Skeletal muscle tissue (tissue), 4 donors: Measurements from ENCODE around the gene GPR4. TPM values are rescaled to one million over a fixed set of nuclear protein-coding genes. Genes with fewer than 3 reads are reported as not detected.
A peak's percentile ranks its signal among the peaks of the same experiment; 100 is the strongest.

ENCODE experiments used
- H3K27ac ChIP-seq: one replicate; pipeline ENCODE4 v1.7.0; 2013; ENCODE audit warnings: mild to moderate bottlenecking, low read depth, low read length, inconsistent platforms
- H3K27me3 ChIP-seq, 3 donors: one replicate each; pipeline ENCODE4 v1.7.0; 2013; ENCODE audit warnings: low read length in 3 of 3; ENCODE audit not compliant: control insufficient read depth in 3 of 3, insufficient read depth in 3 of 3
- H3K36me3 ChIP-seq, 3 donors: one replicate each; pipeline ENCODE4 v1.7.0; 2013; ENCODE audit warnings: low read length in 3 of 3; ENCODE audit not compliant: control insufficient read depth in 3 of 3, insufficient read depth in 3 of 3
- H3K4me1 ChIP-seq, 3 donors: one replicate each; pipeline ENCODE4 v1.7.0; 2013; ENCODE audit warnings: low read length in 3 of 3, mild to moderate bottlenecking in 3 of 3; ENCODE audit not compliant: control insufficient read depth in 3 of 3, insufficient read depth in 3 of 3
- H3K4me3 ChIP-seq, 3 donors: one replicate each; pipeline ENCODE4 v1.7.0; 2013; ENCODE audit warnings: low read length in 3 of 3
- H3K9ac ChIP-seq, 3 donors: one replicate each; pipeline ENCODE4 v1.7.0; 2013; ENCODE audit warnings: low read length in 3 of 3, mild to moderate bottlenecking in 3 of 3, moderate library complexity in 2 of 3, low read depth in 1 of 3
- H3K9me3 ChIP-seq, 3 donors: one replicate each; pipeline ENCODE4 v1.7.0; 2013; ENCODE audit warnings: low read length in 3 of 3; ENCODE audit not compliant: control insufficient read depth in 3 of 3
- total RNA-seq: library from RNA; depleted of rRNA; stranded (reverse); fragments of >200 nt; gene quantifications from one replicate; pipeline ENCODE4 v1.2.3, GENCODE V29; 2014
- donor health status: Osteomylitis.

GPR4 gene
- total RNA-seq, 1 donor from 2014 or later: 0.52 TPM

- no peak overlapping the region for H3K4me3 ChIP-seq
- H3K9ac ChIP-seq: peak overlapping the region in 2 of 3 donors; percentile 43 to 51
- no peaks in the 10 kb centered on the region for H3K27me3 ChIP-seq
- H3K27ac ChIP-seq: peak overlapping the region; percentile 66
- no peaks in the 10 kb centered on the region for H3K36me3 ChIP-seq
- peaks cover 28 to 43% (median 31%) of the 10 kb centered on the region in 3 donors for H3K4me1 ChIP-seq
- H3K9me3 ChIP-seq: no peaks in the 10 kb centered on the region
Measured at GRCh38 chr19:45576682-45577081, 25.3 kb downstream of the GPR4 start.

- Histone ChIP-seq H3K4me1 (peaks cover 28 to 42% (median 32%) of the 10 kb centered on the region in 3 donors), H3K9me3 (no peaks in the 10 kb centered on the region), H3K4me3 (no peak overlapping the region), H3K36me3 (no peaks in the 10 kb centered on the region), H3K9ac (peak overlapping the region in 1 of 3 donors; percentile 28), H3K27me3 (no peaks in the 10 kb centered on the region), H3K27ac (peak overlapping the region; percentile 52)
Measured at GRCh38 chr19:45575216-45575615, 26.8 kb downstream of the GPR4 start.

GRCh38 chr19:45574526-45574925 lies 27.5 kb downstream of the GPR4 start:
- Histone ChIP-seq H3K9me3 (no peaks in the 10 kb centered on the region), H3K4me3 (peak overlapping the region in 2 of 3 donors; percentile 14 to 24), H3K9ac (peak overlapping the region in 1 of 3 donors; percentile 28), H3K27ac (peak overlapping the region; percentile 52), H3K4me1 (peaks cover 32 to 49% (median 38%) of the 10 kb centered on the region in 3 donors), H3K36me3 (no peaks in the 10 kb centered on the region), H3K27me3 (no peaks in the 10 kb centered on the region)

GRCh38 chr19:45571457-45572220 lies 30.4 kb downstream of the GPR4 start:
- Histone ChIP-seq H3K4me3 (no peak overlapping the region), H3K4me1 (peaks cover 32 to 57% (median 35%) of the 10 kb centered on the region in 3 donors), H3K27ac (peak overlapping the region; percentile 69), H3K9ac (no peak overlapping the region), H3K27me3 (no peaks in the 10 kb centered on the region), H3K9me3 (no peaks in the 10 kb centered on the region), H3K36me3 (peaks cover 0 to 3% (median 0%) of the 10 kb centered on the region in 3 donors)

GRCh38 chr19:45569619-45570421 lies 32.2 kb downstream of the GPR4 start:
- no peaks in the 10 kb centered on the region for H3K9me3 ChIP-seq
- peaks cover 25 to 44% (median 26%) of the 10 kb centered on the region in 3 donors for H3K4me1 ChIP-seq

GRCh38 chr19:45568732-45569131 lies 33.3 kb downstream of the GPR4 start:
- Histone ChIP-seq H3K4me1 (peaks cover 20 to 38% (median 20%) of the 10 kb centered on the region in 3 donors), H3K36me3 (peaks cover 0 to 3% (median 0%) of the 10 kb centered on the region in 3 donors), H3K9ac (peak overlapping the region in 2 of 3 donors; percentile 68 to 70), H3K27ac (peak overlapping the region; percentile 86), H3K27me3 (no peaks in the 10 kb centered on the region), H3K4me3 (peak overlapping the region in 2 of 3 donors; percentile 24 to 45), H3K9me3 (no peaks in the 10 kb centered on the region)

More at GRCh38 chr19:45569619-45570421, 32.2 kb downstream of the GPR4 start:
- Histone ChIP-seq H3K4me3 (no peak overlapping the region), H3K27me3 (no peaks in the 10 kb centered on the region), H3K36me3 (peaks cover 0 to 3% (median 0%) of the 10 kb centered on the region in 3 donors), H3K9ac (peak overlapping the region in 1 of 3 donors; percentile 33), H3K27ac (peak overlapping the region; percentile 86)

- no peak overlapping the region for H3K4me3 ChIP-seq
- peaks cover 0 to 3% (median 0%) of the 10 kb centered on the region in 3 donors for H3K36me3 ChIP-seq
- peak overlapping the region; percentile 31 for H3K27ac ChIP-seq
- H3K9ac ChIP-seq: no peak overlapping the region
- no peaks in the 10 kb centered on the region for H3K27me3 ChIP-seq
- no peaks in the 10 kb centered on the region for H3K9me3 ChIP-seq
- peaks cover 16 to 31% (median 20%) of the 10 kb centered on the region in 3 donors for H3K4me1 ChIP-seq
Measured at GRCh38 chr19:45567609-45568008, 34.4 kb downstream of the GPR4 start.

GRCh38 chr19:45564131-45564780 lies 37.8 kb downstream of the GPR4 start:
- Histone ChIP-seq H3K27me3 (no peaks in the 10 kb centered on the region), H3K9me3 (no peaks in the 10 kb centered on the region), H3K9ac (no peak overlapping the region), H3K27ac (no peak overlapping the region), H3K4me3 (no peak overlapping the region), H3K36me3 (peaks cover 0 to 3% (median 0%) of the 10 kb centered on the region in 3 donors), H3K4me1 (peaks cover 10 to 18% (median 11%) of the 10 kb centered on the region in 3 donors)

- H3K9me3 ChIP-seq: no peaks in the 10 kb centered on the region
- H3K27ac ChIP-seq: no peak overlapping the region
- peaks cover 0 to 2% (median 0%) of the 10 kb centered on the region in 3 donors for H3K36me3 ChIP-seq
- no peak overlapping the region for H3K9ac ChIP-seq
- no peaks in the 10 kb centered on the region for H3K27me3 ChIP-seq
- H3K4me1 ChIP-seq: peaks cover 0 to 2% (median 0%) of the 10 kb centered on the region in 3 donors
- H3K4me3 ChIP-seq: no peak overlapping the region
Measured at GRCh38 chr19:45560686-45561085, 41.3 kb downstream of the GPR4 start.
